ENCODE measurements around the gene S100A14. TPM values are rescaled to one million over a fixed set of nuclear protein-coding genes. Genes with fewer than 3 reads are reported as not detected.

Gene S100A14
- total and polyA plus RNA-seq, 9 of the 15 experiments (the other 6 are each of a cell fraction or from before 2014, with no cell fraction given), result 0.10 to 0.64 (median 0.24) TPM; not detected in 3

- TF ChIP-seq ZNF24 (IDR thresholded peaks at IDR 0.05), result no peak
- TF ChIP-seq PKNOX1 (IDR thresholded peaks at IDR 0.05), result peak; percentile 99
- TF ChIP-seq BHLHE40 (IDR thresholded peaks at IDR 0.05; ENCODE audit: low read length), result peak; percentile 50; the same call in 1 of the 2 replicates
- TF ChIP-seq HBP1 (CRISPR knock-in tag; IDR thresholded peaks at IDR 0.05), result no peak
- TF ChIP-seq FOXK2 (conservative IDR thresholded peaks at IDR 0.05 in 1 of 2, IDR thresholded peaks at IDR 0.05 in 1 of 2; ENCODE audit: low read depth in 2 of 2), result no peak
- TF ChIP-seq KLF16 (IDR thresholded peaks at IDR 0.05), result peak; percentile 31; the same call in 1 of the 2 replicates
- TF ChIP-seq ZNF124 (CRISPR knock-in tag; IDR thresholded peaks at IDR 0.05), result no peak
- TF ChIP-seq ELF4 (CRISPR knock-in tag; IDR thresholded peaks at IDR 0.05), result no peak
- no peak for TF ChIP-seq MXD1 (CRISPR knock-in tag; IDR thresholded peaks at IDR 0.05; ENCODE audit: borderline replicate concordance, poor library complexity, severe bottlenecking)
- peak; percentile 74 for TF ChIP-seq LEF1 (IDR thresholded peaks at IDR 0.05)
- TF ChIP-seq SRSF9 (IDR thresholded peaks at IDR 0.05; ENCODE audit: borderline replicate concordance, low read depth, low read length), result no peak
- peak; percentile 52 for TF ChIP-seq RBBP5 (IDR thresholded peaks at IDR 0.05; ENCODE audit: borderline replicate concordance, insufficient read depth, low read length, poor library complexity, severe bottlenecking)
- 0 out of 2 replicates have a peak, but pooled peaks have one; percentile 21 for TF ChIP-seq GATAD2A (IDR thresholded peaks at IDR 0.05)
- 0 out of 2 replicates have a peak, but pooled peaks have one; percentile 5 for TF ChIP-seq EGR1 (conservative IDR thresholded peaks at IDR 0.05)
- TF ChIP-seq RBM14 (IDR thresholded peaks at IDR 0.05; ENCODE audit: borderline replicate concordance, insufficient read depth, low read depth, low read length), result no peak
- TF ChIP-seq YBX1 (IDR thresholded peaks at IDR 0.05), result no peak
- TF ChIP-seq NRF1 (conservative IDR thresholded peaks at IDR 0.05 in 1 of 2, IDR thresholded peaks at IDR 0.05 in 1 of 2), result peak; percentile 6 to 39; a peak in 2 of 4 replicates
- peak; percentile 54 for TF ChIP-seq CBFA2T3 (IDR thresholded peaks at IDR 0.05)
- no peak for TF ChIP-seq ATF6 (CRISPR knock-in tag; IDR thresholded peaks at IDR 0.05)
- peak; percentile 67 for TF ChIP-seq POLR2G (IDR thresholded peaks at IDR 0.05; ENCODE audit: low read depth, low read length)
- TF ChIP-seq SP1 (CRISPR knock-in tag; IDR thresholded peaks at IDR 0.05), result peak; percentile 67; the same call in 1 of the 2 replicates
- peak in 1 of 2 experiments; percentile 22; a peak in 1 of 4 replicates for TF ChIP-seq MNT (conservative IDR thresholded peaks at IDR 0.05)
Observed at GRCh38 chr1:153608742-153609584, 7.2 kb downstream of the S100A14 start (continued).

Measured in K562 (cell line).